Calu3 (cell line): ENCODE data around the gene NPNT. TPM values are rescaled to one million over a fixed set of nuclear protein-coding genes. Genes with fewer than 3 reads are reported as not detected.

Experiments used
- BruUV-seq: library from RNA; stranded (reverse); fragments of 400-500 nt; replicated peaks from 2 replicates; lab custom pipeline; 2021; lab: Mats Ljungman, UMichigan
- CTCF ChIA-PET: fragments of 300-600 bp; sonication (Branson Sonifier 250); formaldehyde crosslinking; loops from one replicate; lab custom pipeline; 2022; ENCODE audit warnings: antibody characterized with exemption; lab: Charles Lee
- DNase-seq: peaks from one replicate; pipeline ENCODE4 v3.0.0; 2022
- H3K27ac Mint-ChIP-seq: one replicate; pipeline ENCODE4 v1.8.0; 2022; ENCODE audit warnings: mixed read lengths; ENCODE audit not compliant: unreplicated experiment
- H3K27me3 Mint-ChIP-seq: one replicate; pipeline ENCODE4 v1.8.0; 2022; ENCODE audit warnings: mixed read lengths; ENCODE audit not compliant: unreplicated experiment
- H3K36me3 Mint-ChIP-seq: one replicate; pipeline ENCODE4 v1.8.0; 2022; ENCODE audit warnings: mild to moderate bottlenecking, moderate library complexity, mixed read lengths; ENCODE audit not compliant: insufficient read depth, unreplicated experiment
- H3K4me1 Mint-ChIP-seq: one replicate; pipeline ENCODE4 v1.8.0; 2022; ENCODE audit warnings: mild to moderate bottlenecking, low read depth, mixed read lengths; ENCODE audit not compliant: unreplicated experiment
- H3K4me3 Mint-ChIP-seq: one replicate; pipeline ENCODE4 v1.8.0; 2022; ENCODE audit warnings: mild to moderate bottlenecking, low read depth, moderate library complexity, mixed read lengths; ENCODE audit not compliant: unreplicated experiment
- H3K9me3 Mint-ChIP-seq: one replicate; pipeline ENCODE4 v1.8.0; 2022; ENCODE audit warnings: low read depth, mixed read lengths; ENCODE audit not compliant: unreplicated experiment
- CTCF ChIP-seq: fragments of 200-600 bp; IDR thresholded peaks from one replicate; pipeline ENCODE4 v1.8.0; 2022; ENCODE audit warnings: antibody characterized with exemption; ENCODE audit not compliant: unreplicated experiment
- intact Hi-C: fragments of 100-400 bp; cut with micrococcal nuclease; formaldehyde crosslinking; loops from one replicate; pipeline ENCODE4 v1.10.0; 2022; ENCODE audit not compliant: unreplicated experiment
- total RNA-seq: library from RNA; stranded (reverse); gene quantifications from 2 replicates; pipeline ENCODE4 v1.2.3, GENCODE V29; 2022

NPNT gene
- total RNA-seq, 1 experiment from 2014 or later: 88.5 TPM

DNA sequence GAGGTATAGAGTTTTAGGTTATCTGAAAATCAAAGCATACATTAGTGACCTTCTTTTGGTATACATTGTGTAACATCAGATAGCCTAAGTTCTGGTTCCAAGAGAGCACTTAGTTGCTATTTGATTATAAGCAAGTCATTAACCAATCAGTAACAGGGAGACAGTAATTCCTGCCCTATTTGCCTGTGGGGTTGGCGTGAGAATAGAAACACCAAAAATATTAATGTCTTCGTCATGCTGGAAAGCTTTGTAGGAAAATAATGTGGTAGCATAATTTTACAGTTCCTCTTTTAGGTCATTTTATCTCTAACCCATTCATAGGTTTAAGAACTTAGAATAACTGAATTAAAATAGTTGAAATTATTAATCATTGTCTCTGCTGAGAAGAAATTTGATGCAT, 37.8 kb downstream of the NPNT start:
- H3K9me3 Mint-ChIP-seq: no peaks in the 10 kb centered on the region
- TF ChIP-seq CTCF: no peak
- H3K4me1 Mint-ChIP-seq: no peaks in the 10 kb centered on the region
- intact Hi-C loops: no loop called here
- no peak overlapping the region for H3K4me3 Mint-ChIP-seq
- H3K36me3 Mint-ChIP-seq: peaks cover 8% of the 10 kb centered on the region
- CTCF ChIA-PET: no interaction called here
- no TSS peak for BruUV-seq
- no peaks in the 10 kb centered on the region for H3K27me3 Mint-ChIP-seq
- DNase-seq: no peak
- H3K27ac Mint-ChIP-seq: no peak overlapping the region

GRCh38 chr4:105934386-105934785, 39.1 kb downstream of the NPNT start:
- Mint-ChIP-seq H3K27ac (no peak overlapping the region), H3K4me1 (no peaks in the 10 kb centered on the region), H3K9me3 (no peaks in the 10 kb centered on the region), H3K27me3 (no peaks in the 10 kb centered on the region), H3K36me3 (peaks cover 10% of the 10 kb centered on the region), H3K4me3 (no peak overlapping the region)
- BruUV-seq: no TSS peak
- no peak for TF ChIP-seq CTCF
- DNase-seq: no peak
- intact Hi-C loops: no loop called here
- CTCF ChIA-PET: no interaction called here

DNA sequence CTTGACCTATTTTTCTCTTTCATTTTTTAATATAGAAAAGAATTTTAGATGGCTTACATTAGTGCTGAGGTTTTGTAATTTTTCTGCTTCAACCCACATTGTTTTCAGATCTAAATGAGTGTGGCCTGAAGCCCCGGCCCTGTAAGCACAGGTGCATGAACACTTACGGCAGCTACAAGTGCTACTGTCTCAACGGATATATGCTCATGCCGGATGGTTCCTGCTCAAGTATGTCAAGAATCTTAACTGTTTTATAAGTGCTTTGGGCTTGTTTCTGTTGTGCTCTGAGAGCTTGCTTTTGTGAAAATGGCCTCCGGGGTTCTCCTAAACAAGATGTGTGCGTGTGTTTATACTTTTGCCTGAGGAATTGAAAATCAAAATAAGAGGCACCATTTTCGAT, 41.6 kb downstream of the NPNT start:
- no peak overlapping the region for H3K27ac Mint-ChIP-seq
- no peak overlapping the region for H3K4me3 Mint-ChIP-seq
- H3K9me3 Mint-ChIP-seq: no peaks in the 10 kb centered on the region
- BruUV-seq: no TSS peak
- H3K4me1 Mint-ChIP-seq: no peaks in the 10 kb centered on the region
- CTCF ChIA-PET: no interaction called here
- no peaks in the 10 kb centered on the region for H3K27me3 Mint-ChIP-seq
- DNase-seq: no peak
- TF ChIP-seq CTCF: no peak
- H3K36me3 Mint-ChIP-seq: peaks cover 10% of the 10 kb centered on the region
- intact Hi-C loops: no loop called here

GRCh38 chr4:105937759-105938158, 42.5 kb downstream of the NPNT start:
- peaks cover 3% of the 10 kb centered on the region for H3K4me1 Mint-ChIP-seq
- H3K36me3 Mint-ChIP-seq: peaks cover 14% of the 10 kb centered on the region
- DNase-seq: no peak
- BruUV-seq: no TSS peak
- CTCF ChIA-PET: no interaction called here
- no peak overlapping the region for H3K4me3 Mint-ChIP-seq
- H3K27ac Mint-ChIP-seq: no peak overlapping the region
- intact Hi-C loops: no loop called here
- TF ChIP-seq CTCF: no peak
- H3K9me3 Mint-ChIP-seq: no peaks in the 10 kb centered on the region
- H3K27me3 Mint-ChIP-seq: no peaks in the 10 kb centered on the region

GRCh38 chr4:105943234-105943633, 48.0 kb downstream of the NPNT start:
- BruUV-seq: no TSS peak
- H3K9me3 Mint-ChIP-seq: no peaks in the 10 kb centered on the region
- DNase-seq: no peak
- CTCF ChIA-PET: no interaction called here
- peaks cover 11% of the 10 kb centered on the region for H3K4me1 Mint-ChIP-seq
- no peak overlapping the region for H3K4me3 Mint-ChIP-seq
- H3K36me3 Mint-ChIP-seq: peaks cover 12% of the 10 kb centered on the region
- no peak for TF ChIP-seq CTCF
- intact Hi-C loops: no loop called here
- H3K27ac Mint-ChIP-seq: no peak overlapping the region
- no peaks in the 10 kb centered on the region for H3K27me3 Mint-ChIP-seq
